ENCODE measurements around the gene ETV5.
"Not testable (repeated sequence)": the region's sequence is repeated elsewhere in the genome, so short reads cannot be mapped to it uniquely, and the experiment has no call there.

Gene ETV5

GRCh38 chr3:186059192-186059591 is 49.7 kb downstream of the ETV5 start:
- no peak for DNase-seq

- no peak for DNase-seq
Measured at GRCh38 chr3:186058225-186058624, 50.7 kb downstream of the ETV5 start.

GRCh38 chr3:186057594-186057993 is 51.3 kb downstream of the ETV5 start:
- DNase-seq = no peak

- no peak for DNase-seq
Measured at GRCh38 chr3:186054792-186055352, 54.0 kb downstream of the ETV5 start.

- DNase-seq = no peak
Measured at GRCh38 chr3:186053954-186054791, 54.7 kb downstream of the ETV5 start.

GRCh38 chr3:186052096-186052840 is 56.6 kb downstream of the ETV5 start:
- DNase-seq = no peak

GRCh38 chr3:186049001-186049400 is 59.9 kb downstream of the ETV5 start:
- no peak for DNase-seq

GRCh38 chr3:186048119-186048518 is 60.8 kb downstream of the ETV5 start:
- DNase-seq = no peak

GRCh38 chr3:186046838-186047237 is 62.1 kb downstream of the ETV5 start:
- DNase-seq = no peak

- DNase-seq = no peak
Measured at GRCh38 chr3:186044968-186045367, 63.9 kb downstream of the ETV5 start.

- DNase-seq = no peak
Measured at GRCh38 chr3:186044427-186044826, 64.5 kb downstream of the ETV5 start.

GRCh38 chr3:186042521-186043202 is 66.2 kb downstream of the ETV5 start:
- DNase-seq = no peak

GRCh38 chr3:186042036-186042435 is 66.9 kb downstream of the ETV5 start:
- no peak for DNase-seq

- DNase-seq = no peak
Measured at GRCh38 chr3:186038360-186038759, 70.5 kb downstream of the ETV5 start.

GRCh38 chr3:186035277-186035676 is 73.6 kb downstream of the ETV5 start:
- no peak for DNase-seq

GRCh38 chr3:186032321-186032720 is 76.6 kb downstream of the ETV5 start:
- DNase-seq = no peak

GRCh38 chr3:186025993-186026392 is 82.9 kb downstream of the ETV5 start:
- DNase-seq = not testable (repeated sequence)

GRCh38 chr3:186025161-186025560 is 83.7 kb downstream of the ETV5 start:
- no peak for DNase-seq

- no peak for DNase-seq
Measured at GRCh38 chr3:186024210-186024609, 84.7 kb downstream of the ETV5 start.

GRCh38 chr3:186022931-186023330 is 86.0 kb downstream of the ETV5 start:
- no peak for DNase-seq

GRCh38 chr3:186021673-186022362 is 87.1 kb downstream of the ETV5 start:
- DNase-seq = no peak

- DNase-seq = not testable (repeated sequence)
Measured at GRCh38 chr3:186021250-186021649, 87.6 kb downstream of the ETV5 start.

- DNase-seq = not testable (repeated sequence)
Measured at GRCh38 chr3:186019288-186019687, 89.6 kb downstream of the ETV5 start.
